ENCODE measurements around the gene MYRF. TPM values are rescaled to one million over a fixed set of nuclear protein-coding genes. Genes with fewer than 3 reads are reported as not detected.
A peak's percentile ranks its signal among the peaks of the same experiment; 100 is the strongest.

The MYRF gene
- polyA plus RNA-seq, 2 donors = 0.18 to 1.3 TPM

- peaks cover 5 to 18% of the 10 kb centered on the region in 2 donors for H3K4me1 ChIP-seq (ENCODE audit: control insufficient read depth in 2 of 2, insufficient read depth in 2 of 2, low read length in 1 of 2)
- H3K9me3 ChIP-seq (ENCODE audit: control insufficient read depth in 2 of 2, insufficient read depth in 1 of 2, low read depth in 1 of 2, low read length in 1 of 2) = no peaks in the 10 kb centered on the region
- H3K36me3 ChIP-seq (ENCODE audit: control insufficient read depth in 2 of 2, insufficient read depth in 2 of 2, low read length in 1 of 2) = no peaks in the 10 kb centered on the region
- WGBS, 2 donors = 82 to 83% methylated on average over 4 of the region's 4 CpGs
- peaks cover 0 to 4% of the 10 kb centered on the region in 2 donors for H3K27me3 ChIP-seq (ENCODE audit: control insufficient read depth in 1 of 2, insufficient read depth in 2 of 2, low read length in 2 of 2)
- no peak overlapping the region for H3K4me3 ChIP-seq (ENCODE audit: low read depth in 1 of 2, low read length in 2 of 2)
- no peak overlapping the region for H3K27ac ChIP-seq (ENCODE audit: low read depth in 2 of 2, low read length in 1 of 2)
Measured at GRCh38 chr11:61829806-61830205, 77.4 kb downstream of the MYRF start.

- WGBS, 2 donors = 56 to 59% methylated on average over 8 of the region's 8 CpGs
- Histone ChIP-seq H3K27ac (ENCODE audit: low read depth in 2 of 2, low read length in 1 of 2) (peak overlapping the region in 1 of 2 donors; percentile 37), H3K27me3 (ENCODE audit: control insufficient read depth in 1 of 2, insufficient read depth in 2 of 2, low read length in 2 of 2) (peaks cover 0 to 4% of the 10 kb centered on the region in 2 donors), H3K36me3 (ENCODE audit: control insufficient read depth in 2 of 2, insufficient read depth in 2 of 2, low read length in 1 of 2) (no peaks in the 10 kb centered on the region), H3K9me3 (ENCODE audit: control insufficient read depth in 2 of 2, insufficient read depth in 1 of 2, low read depth in 1 of 2, low read length in 1 of 2) (no peaks in the 10 kb centered on the region), H3K4me3 (ENCODE audit: low read depth in 1 of 2, low read length in 2 of 2) (no peak overlapping the region), H3K4me1 (ENCODE audit: control insufficient read depth in 2 of 2, insufficient read depth in 2 of 2, low read length in 1 of 2) (peaks cover 5 to 18% of the 10 kb centered on the region in 2 donors)
Measured at GRCh38 chr11:61830237-61831105, 78.0 kb downstream of the MYRF start.

DNA sequence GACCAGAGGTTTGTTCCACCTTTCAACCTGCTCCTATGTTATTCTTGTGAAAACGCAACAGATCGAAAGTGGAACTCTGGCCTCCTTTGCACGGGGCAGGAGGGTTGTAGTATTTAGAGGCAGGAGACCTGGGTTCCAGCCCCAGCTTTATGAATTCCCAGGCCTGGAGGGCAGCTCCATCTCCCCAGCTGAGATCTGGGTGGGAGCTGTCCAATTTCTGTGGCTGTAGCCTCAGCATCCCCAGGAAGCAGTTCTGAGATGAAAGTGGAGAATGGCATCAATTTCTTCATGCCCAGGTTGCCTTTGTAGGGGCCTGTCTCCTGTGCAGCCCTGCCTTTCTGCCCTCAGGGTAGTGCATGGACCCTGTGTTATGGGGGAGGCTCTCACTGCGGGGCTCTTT, 79.8 kb downstream of the MYRF start:
- H3K27me3 ChIP-seq (ENCODE audit: control insufficient read depth in 1 of 2, insufficient read depth in 2 of 2, low read length in 2 of 2) = peaks cover 0 to 4% of the 10 kb centered on the region in 2 donors
- H3K27ac ChIP-seq (ENCODE audit: low read depth in 2 of 2, low read length in 1 of 2) = no peak overlapping the region
- WGBS, 2 donors = 81 to 90% methylated on average over 4 of the region's 4 CpGs

DNA sequence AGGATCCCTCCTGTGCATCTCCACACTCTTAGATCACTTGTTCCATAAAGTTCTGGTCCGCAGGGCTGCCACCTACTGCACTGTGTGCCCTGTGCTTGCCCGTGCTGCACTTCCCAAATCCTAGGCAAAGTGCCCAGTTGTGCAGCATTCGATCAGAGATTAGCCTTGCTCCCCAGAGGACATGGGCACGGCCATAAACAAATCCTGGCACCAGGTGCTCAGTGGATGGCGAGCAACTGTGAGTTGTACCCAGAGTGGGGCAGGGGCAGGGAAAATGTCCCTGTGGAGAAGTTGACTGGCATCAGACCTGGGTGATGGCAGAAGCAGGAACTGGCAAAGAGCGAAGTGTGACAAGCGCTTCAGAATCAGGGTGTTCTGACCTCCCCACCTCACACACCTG, 80.3 kb downstream of the MYRF start:
- Histone ChIP-seq H3K27me3 (ENCODE audit: control insufficient read depth in 1 of 2, insufficient read depth in 2 of 2, low read length in 2 of 2) (peaks cover 0 to 4% of the 10 kb centered on the region in 2 donors), H3K27ac (ENCODE audit: low read depth in 2 of 2, low read length in 1 of 2) (no peak overlapping the region), H3K4me1 (ENCODE audit: control insufficient read depth in 2 of 2, insufficient read depth in 2 of 2, low read length in 1 of 2) (peaks cover 2 to 18% of the 10 kb centered on the region in 2 donors), H3K4me3 (ENCODE audit: low read depth in 1 of 2, low read length in 2 of 2) (no peak overlapping the region), H3K9me3 (ENCODE audit: control insufficient read depth in 2 of 2, insufficient read depth in 1 of 2, low read depth in 1 of 2, low read length in 1 of 2) (no peaks in the 10 kb centered on the region), H3K36me3 (ENCODE audit: control insufficient read depth in 2 of 2, insufficient read depth in 2 of 2, low read length in 1 of 2) (no peaks in the 10 kb centered on the region)
- 68 to 70% methylated on average over 7 of the region's 7 CpGs for WGBS, 2 donors

More for the DNA sequence above, 79.8 kb downstream of the MYRF start:
- Histone ChIP-seq H3K9me3 (ENCODE audit: control insufficient read depth in 2 of 2, insufficient read depth in 1 of 2, low read depth in 1 of 2, low read length in 1 of 2) (no peaks in the 10 kb centered on the region), H3K36me3 (ENCODE audit: control insufficient read depth in 2 of 2, insufficient read depth in 2 of 2, low read length in 1 of 2) (no peaks in the 10 kb centered on the region), H3K4me3 (ENCODE audit: low read depth in 1 of 2, low read length in 2 of 2) (no peak overlapping the region), H3K4me1 (ENCODE audit: control insufficient read depth in 2 of 2, insufficient read depth in 2 of 2, low read length in 1 of 2) (peaks cover 5 to 18% of the 10 kb centered on the region in 2 donors)

GRCh38 chr11:61833471-61833870, 81.0 kb downstream of the MYRF start:
- Histone ChIP-seq H3K4me1 (ENCODE audit: control insufficient read depth in 2 of 2, insufficient read depth in 2 of 2, low read length in 1 of 2) (peaks cover 2 to 13% of the 10 kb centered on the region in 2 donors), H3K27ac (ENCODE audit: low read depth in 2 of 2, low read length in 1 of 2) (no peak overlapping the region)
- 71 to 83% methylated on average over 11 of the region's 11 CpGs for WGBS, 2 donors

GRCh38 chr11:61833926-61834277, 81.5 kb downstream of the MYRF start:
- Histone ChIP-seq H3K27me3 (ENCODE audit: control insufficient read depth in 1 of 2, insufficient read depth in 2 of 2, low read length in 2 of 2) (no peaks in the 10 kb centered on the region), H3K27ac (ENCODE audit: low read depth in 2 of 2, low read length in 1 of 2) (peak overlapping the region; percentile 48 to 73), H3K4me3 (ENCODE audit: low read depth in 1 of 2, low read length in 2 of 2) (no peak overlapping the region), H3K36me3 (ENCODE audit: control insufficient read depth in 2 of 2, insufficient read depth in 2 of 2, low read length in 1 of 2) (peaks cover 0 to 1% of the 10 kb centered on the region in 2 donors), H3K9me3 (ENCODE audit: control insufficient read depth in 2 of 2, insufficient read depth in 1 of 2, low read depth in 1 of 2, low read length in 1 of 2) (no peaks in the 10 kb centered on the region), H3K4me1 (ENCODE audit: control insufficient read depth in 2 of 2, insufficient read depth in 2 of 2, low read length in 1 of 2) (peaks cover 2 to 9% of the 10 kb centered on the region in 2 donors)
- 87 to 93% methylated on average over 12 of the region's 12 CpGs for WGBS, 2 donors

More at GRCh38 chr11:61833471-61833870, 81.0 kb downstream of the MYRF start:
- no peak overlapping the region for H3K4me3 ChIP-seq (ENCODE audit: low read depth in 1 of 2, low read length in 2 of 2)
- H3K36me3 ChIP-seq (ENCODE audit: control insufficient read depth in 2 of 2, insufficient read depth in 2 of 2, low read length in 1 of 2) = no peaks in the 10 kb centered on the region
- no peaks in the 10 kb centered on the region for H3K9me3 ChIP-seq (ENCODE audit: control insufficient read depth in 2 of 2, insufficient read depth in 1 of 2, low read depth in 1 of 2, low read length in 1 of 2)
- peaks cover 0 to under 1% of the 10 kb centered on the region in 2 donors for H3K27me3 ChIP-seq (ENCODE audit: control insufficient read depth in 1 of 2, insufficient read depth in 2 of 2, low read length in 2 of 2)

GRCh38 chr11:61834278-61835048, 82.0 kb downstream of the MYRF start:
- Histone ChIP-seq H3K4me3 (ENCODE audit: low read depth in 1 of 2, low read length in 2 of 2) (no peak overlapping the region), H3K36me3 (ENCODE audit: control insufficient read depth in 2 of 2, insufficient read depth in 2 of 2, low read length in 1 of 2) (peaks cover 0 to 2% of the 10 kb centered on the region in 2 donors), H3K27ac (ENCODE audit: low read depth in 2 of 2, low read length in 1 of 2) (peak overlapping the region; percentile 48 to 73), H3K4me1 (ENCODE audit: control insufficient read depth in 2 of 2, insufficient read depth in 2 of 2, low read length in 1 of 2) (peaks cover 2 to 8% of the 10 kb centered on the region in 2 donors), H3K27me3 (ENCODE audit: control insufficient read depth in 1 of 2, insufficient read depth in 2 of 2, low read length in 2 of 2) (no peaks in the 10 kb centered on the region), H3K9me3 (ENCODE audit: control insufficient read depth in 2 of 2, insufficient read depth in 1 of 2, low read depth in 1 of 2, low read length in 1 of 2) (no peaks in the 10 kb centered on the region)
- WGBS, 2 donors = 54 to 59% methylated on average over 12 of the region's 12 CpGs

DNA sequence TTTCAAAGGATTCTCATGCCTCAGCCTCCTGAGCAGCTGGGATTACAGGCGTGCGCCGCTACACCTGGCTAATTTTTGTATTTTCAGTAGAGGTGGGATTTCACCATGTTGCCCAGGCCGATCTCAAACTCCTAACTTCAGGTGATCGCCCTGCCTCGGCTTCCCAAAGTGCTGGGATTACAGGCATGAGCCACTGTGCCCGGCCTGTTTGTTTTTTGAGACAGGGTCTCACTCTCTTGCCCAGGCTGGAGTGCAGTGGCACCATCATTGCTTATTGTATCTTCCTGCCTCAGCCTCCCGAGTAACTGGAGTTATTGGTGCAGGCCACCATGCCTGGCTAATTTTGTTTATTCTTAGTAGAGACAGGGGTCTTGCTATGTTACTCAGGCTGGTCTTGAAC, 83.8 kb downstream of the MYRF start:
- H3K27me3 ChIP-seq (ENCODE audit: control insufficient read depth in 1 of 2, insufficient read depth in 2 of 2, low read length in 2 of 2) = no peaks in the 10 kb centered on the region
- 93 to 95% methylated on average over 8 of the region's 8 CpGs for WGBS, 2 donors

DNA sequence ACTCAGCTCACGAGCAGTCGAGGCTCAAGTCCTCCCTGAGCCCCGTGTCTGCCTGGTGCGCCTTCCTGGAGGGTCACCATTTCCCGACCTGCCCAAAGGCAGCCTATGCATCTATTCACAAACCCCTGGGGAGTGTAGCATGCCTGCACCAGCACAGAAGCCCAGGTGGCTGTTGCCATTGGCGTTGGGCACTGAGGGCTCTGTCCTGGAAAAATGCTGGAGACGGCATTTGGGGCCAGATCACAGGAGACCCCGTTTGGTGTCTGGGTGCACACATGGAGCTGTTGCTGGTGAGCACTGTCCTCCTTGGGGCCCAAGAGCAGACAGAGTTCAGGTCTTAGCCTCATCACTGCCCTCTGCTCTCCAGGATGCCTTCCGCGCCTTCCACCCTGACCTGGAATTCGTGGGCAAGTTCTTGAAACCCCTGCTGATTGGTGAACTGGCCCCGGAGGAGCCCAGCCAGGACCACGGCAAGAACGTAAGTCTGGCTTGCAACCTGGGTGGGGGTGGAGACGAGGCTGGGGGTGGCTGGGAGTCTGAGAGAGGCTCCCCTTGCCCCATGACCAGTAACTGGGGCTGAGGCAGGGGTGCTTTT, 85.1 kb downstream of the MYRF start:
- no peaks in the 10 kb centered on the region for H3K9me3 ChIP-seq (ENCODE audit: control insufficient read depth in 2 of 2, insufficient read depth in 1 of 2, low read depth in 1 of 2, low read length in 1 of 2)
- peaks cover 0 to 13% of the 10 kb centered on the region in 2 donors for H3K36me3 ChIP-seq (ENCODE audit: control insufficient read depth in 2 of 2, insufficient read depth in 2 of 2, low read length in 1 of 2)
- H3K27ac ChIP-seq (ENCODE audit: low read depth in 2 of 2, low read length in 1 of 2) = no peak overlapping the region
- no peak overlapping the region for H3K4me3 ChIP-seq (ENCODE audit: low read depth in 1 of 2, low read length in 2 of 2)
- H3K4me1 ChIP-seq (ENCODE audit: control insufficient read depth in 2 of 2, insufficient read depth in 2 of 2, low read length in 1 of 2) = peaks cover 2 to 5% of the 10 kb centered on the region in 2 donors
- no peaks in the 10 kb centered on the region for H3K27me3 ChIP-seq (ENCODE audit: control insufficient read depth in 1 of 2, insufficient read depth in 2 of 2, low read length in 2 of 2)
- WGBS, 2 donors = 88% methylated on average over 15 of the region's 15 CpGs

More for the DNA sequence above, 83.8 kb downstream of the MYRF start:
- Histone ChIP-seq H3K27ac (ENCODE audit: low read depth in 2 of 2, low read length in 1 of 2) (no peak overlapping the region), H3K4me3 (ENCODE audit: low read depth in 1 of 2, low read length in 2 of 2) (no peak overlapping the region), H3K36me3 (ENCODE audit: control insufficient read depth in 2 of 2, insufficient read depth in 2 of 2, low read length in 1 of 2) (peaks cover 0 to 10% of the 10 kb centered on the region in 2 donors), H3K9me3 (ENCODE audit: control insufficient read depth in 2 of 2, insufficient read depth in 1 of 2, low read depth in 1 of 2, low read length in 1 of 2) (no peaks in the 10 kb centered on the region), H3K4me1 (ENCODE audit: control insufficient read depth in 2 of 2, insufficient read depth in 2 of 2, low read length in 1 of 2) (peaks cover 2 to 5% of the 10 kb centered on the region in 2 donors)
